GM13976 (cell line): Measurements from ENCODE around the gene CLBA1.

Source experiments
- DNase-seq: peaks from one replicate; pipeline ENCODE4 v3.0.0; 2012; ENCODE audit warnings: low spot score
- CTCF ChIP-seq: IDR thresholded peaks from 2 replicates; pipeline ENCODE4 v1.5.1; 2012; ENCODE audit warnings: borderline replicate concordance, mild to moderate bottlenecking; ENCODE audit not compliant: insufficient read depth; ENCODE audit errors: extremely low read depth, missing control alignments, control extremely low read depth
- in situ Hi-C: fragments of 300-500 bp; cut with MboI; formaldehyde crosslinking; loops from one replicate; pipeline ENCODE4 v1.12.0; 2022; ENCODE audit warnings: low sequenced_read_pairs, mixed read lengths, inconsistent platforms; ENCODE audit not compliant: unreplicated experiment

Gene CLBA1

GRCh38 chr14:105041841-105042765 is 56.5 kb downstream of the CLBA1 start:
- in situ Hi-C loops: no loop called here
- TF ChIP-seq CTCF: no peak
- no peak for DNase-seq

GRCh38 chr14:105042813-105043212 is 57.2 kb downstream of the CLBA1 start:
- in situ Hi-C loops: no loop called here
- TF ChIP-seq CTCF: no peak
- no peak for DNase-seq

- no peak for DNase-seq
- TF ChIP-seq CTCF: no peak
- in situ Hi-C loops: no loop called here
Observed at GRCh38 chr14:105043641-105044040, 58.1 kb downstream of the CLBA1 start.
